Testis (tissue), 2 donors: Measurements from ENCODE around the gene GRIP2.

ENCODE experiments used
- CTCF ChIP-seq, 3 experiments: fragments of 450-650 bp in 2 of 3; fragments of 200-600 bp in 1 of 3; sonication (generic) in 1 of 3; IDR thresholded peaks; one replicate each; pipeline ENCODE4 v1.5.1; 2016 to 2019; ENCODE audit warnings: antibody characterized with exemption in 3 of 3, mild to moderate bottlenecking in 2 of 3, moderate library complexity in 1 of 3
- POLR2A ChIP-seq: fragments of 450-650 bp; IDR thresholded peaks from one replicate; pipeline ENCODE4 v1.6.1; 2017; ENCODE audit warnings: antibody characterized with exemption, mild to moderate bottlenecking, moderate library complexity

- no peak for TF ChIP-seq CTCF (IDR thresholded peaks at IDR 0.05)
- TF ChIP-seq POLR2A: no peak
These were observed 26.4 kb downstream of the GRIP2 start for GRCh38 chr3:14513566-14514322.
